ENCODE results near the gene NSMF.

- TF ChIP-seq, protein P1, sequence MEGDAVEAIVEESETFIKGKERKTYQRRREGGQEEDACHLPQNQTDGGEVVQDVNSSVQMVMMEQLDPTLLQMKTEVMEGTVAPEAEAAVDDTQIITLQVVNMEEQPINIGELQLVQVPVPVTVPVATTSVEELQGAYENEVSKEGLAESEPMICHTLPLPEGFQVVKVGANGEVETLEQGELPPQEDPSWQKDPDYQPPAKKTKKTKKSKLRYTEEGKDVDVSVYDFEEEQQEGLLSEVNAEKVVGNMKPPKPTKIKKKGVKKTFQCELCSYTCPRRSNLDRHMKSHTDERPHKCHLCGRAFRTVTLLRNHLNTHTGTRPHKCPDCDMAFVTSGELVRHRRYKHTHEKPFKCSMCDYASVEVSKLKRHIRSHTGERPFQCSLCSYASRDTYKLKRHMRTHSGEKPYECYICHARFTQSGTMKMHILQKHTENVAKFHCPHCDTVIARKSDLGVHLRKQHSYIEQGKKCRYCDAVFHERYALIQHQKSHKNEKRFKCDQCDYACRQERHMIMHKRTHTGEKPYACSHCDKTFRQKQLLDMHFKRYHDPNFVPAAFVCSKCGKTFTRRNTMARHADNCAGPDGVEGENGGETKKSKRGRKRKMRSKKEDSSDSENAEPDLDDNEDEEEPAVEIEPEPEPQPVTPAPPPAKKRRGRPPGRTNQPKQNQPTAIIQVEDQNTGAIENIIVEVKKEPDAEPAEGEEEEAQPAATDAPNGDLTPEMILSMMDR (IDR thresholded peaks at IDR 0.05 in 8 of 11, conservative IDR thresholded peaks at IDR 0.05 in 3 of 11) = no peak
- no peak for TF ChIP-seq POLR2A (IDR thresholded peaks at IDR 0.05)
Measured at GRCh38 chr9:137478613-137478961, 19.5 kb upstream of the NSMF start.
